ENCODE data around the gene KIF4B. TPM values are rescaled to one million over a fixed set of nuclear protein-coding genes. Genes with fewer than 3 reads are reported as not detected.

KIF4B gene, protein sequence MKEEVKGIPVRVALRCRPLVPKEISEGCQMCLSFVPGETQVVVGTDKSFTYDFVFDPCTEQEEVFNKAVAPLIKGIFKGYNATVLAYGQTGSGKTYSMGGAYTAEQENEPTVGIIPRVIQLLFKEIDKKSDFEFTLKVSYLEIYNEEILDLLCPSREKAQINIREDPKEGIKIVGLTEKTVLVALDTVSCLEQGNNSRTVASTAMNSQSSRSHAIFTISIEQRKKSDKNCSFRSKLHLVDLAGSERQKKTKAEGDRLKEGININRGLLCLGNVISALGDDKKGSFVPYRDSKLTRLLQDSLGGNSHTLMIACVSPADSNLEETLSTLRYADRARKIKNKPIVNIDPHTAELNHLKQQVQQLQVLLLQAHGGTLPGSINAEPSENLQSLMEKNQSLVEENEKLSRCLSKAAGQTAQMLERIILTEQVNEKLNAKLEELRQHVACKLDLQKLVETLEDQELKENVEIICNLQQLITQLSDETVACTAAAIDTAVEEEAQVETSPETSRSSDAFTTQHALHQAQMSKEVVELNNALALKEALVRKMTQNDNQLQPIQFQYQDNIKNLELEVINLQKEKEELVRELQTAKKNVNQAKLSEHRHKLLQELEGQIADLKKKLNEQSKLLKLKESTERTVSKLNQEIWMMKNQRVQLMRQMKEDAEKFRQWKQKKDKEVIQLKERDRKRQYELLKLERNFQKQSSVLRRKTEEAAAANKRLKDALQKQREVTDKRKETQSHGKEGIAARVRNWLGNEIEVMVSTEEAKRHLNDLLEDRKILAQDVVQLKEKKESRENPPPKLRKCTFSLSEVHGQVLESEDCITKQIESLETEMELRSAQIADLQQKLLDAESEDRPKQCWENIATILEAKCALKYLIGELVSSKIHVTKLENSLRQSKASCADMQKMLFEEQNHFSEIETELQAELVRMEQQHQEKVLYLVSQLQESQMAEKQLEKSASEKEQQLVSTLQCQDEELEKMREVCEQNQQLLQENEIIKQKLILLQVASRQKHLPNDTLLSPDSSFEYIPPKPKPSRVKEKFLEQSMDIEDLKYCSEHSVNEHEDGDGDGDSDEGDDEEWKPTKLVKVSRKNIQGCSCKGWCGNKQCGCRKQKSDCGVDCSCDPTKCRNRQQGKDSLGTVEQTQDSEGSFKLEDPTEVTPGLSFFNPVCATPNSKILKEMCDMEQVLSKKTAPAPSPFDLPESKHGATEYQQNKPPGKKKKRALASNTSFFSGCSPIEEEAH
- total RNA-seq, result not detected in 2 replicates

DNA sequence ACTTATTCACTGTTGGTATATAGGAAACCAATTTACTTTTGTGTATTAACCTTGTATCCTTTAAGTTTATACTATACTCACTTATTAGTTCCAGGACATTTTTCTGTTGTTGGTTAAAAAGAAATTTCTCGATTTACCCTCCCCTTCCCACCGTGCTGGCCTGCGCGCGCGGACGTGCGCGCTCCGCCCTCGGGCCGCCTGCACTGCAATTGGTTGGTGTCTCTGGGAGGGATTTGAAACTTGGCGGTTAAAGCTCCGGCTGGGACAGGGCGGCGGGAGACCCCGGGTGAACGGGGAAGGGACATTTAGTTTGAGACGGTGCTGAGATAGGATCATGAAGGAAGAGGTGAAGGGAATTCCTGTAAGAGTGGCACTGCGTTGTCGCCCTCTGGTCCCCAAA is at the start of gene KIF4B:
TSS of gene KIF4B (plus strand) at position 230 of the 400 bp plus-strand sequence. CDS start at position 335, 105 bp downstream.

Other genes with a start within 250 kb of the KIF4B start
- 0.84 and 3.7 TPM in 2 replicates for gene FAXDC2, start 163.2 kb upstream of the KIF4B start, total RNA-seq
- 42.7 and 51.1 TPM in 2 replicates for gene CNOT8, start 155.1 kb upstream of the KIF4B start, total RNA-seq
- gene GEMIN5, start 75.5 kb upstream of the KIF4B start, total RNA-seq, result 12.7 and 19.5 TPM in 2 replicates
- gene MRPL22, start 72.7 kb upstream of the KIF4B start, total RNA-seq, result 35.1 and 44.5 TPM in 2 replicates